SU-DHL-6 (cell line): Measurements from ENCODE around the gene TMEM271.
"Not testable (repeated sequence)": the region's sequence is repeated elsewhere in the genome, so short reads cannot be mapped to it uniquely, and the experiment has no call there.

Source experiments
- H2AFZ ChIP-seq: fragments of 200-600 bp; sonication (generic); 2 replicates; pipeline ENCODE4 v1.6.1; 2014; ENCODE audit warnings: low read depth, mild to moderate bottlenecking, moderate library complexity, mixed read lengths, antibody characterized with exemption, low read length; ENCODE audit not compliant: severe bottlenecking
- H3F3A ChIP-seq: fragments of 200-600 bp; shearing (Covaris generic); 2 replicates; pipeline ENCODE4 v1.6.0; 2016; ENCODE audit warnings: antibody characterized with exemption, mild to moderate bottlenecking; ENCODE audit not compliant: insufficient read depth
- H3K27ac ChIP-seq: fragments of 200-600 bp; sonication (generic); 2 replicates; pipeline ENCODE4 v1.5.1; 2016; ENCODE audit warnings: low read depth, mild to moderate bottlenecking, low read length, moderate library complexity, mixed read lengths
- H3K27me3 ChIP-seq: fragments of 200-600 bp; sonication (generic), shearing (Covaris generic); 2 replicates; pipeline ENCODE4 v1.6.0; 2014; ENCODE audit warnings: mild to moderate bottlenecking, low read length
- H3K36me3 ChIP-seq: fragments of 200-600 bp; sonication (generic); 2 replicates; pipeline ENCODE4 v1.6.1; 2014; ENCODE audit warnings: mild to moderate bottlenecking, low read length, mixed read lengths
- H3K4me2 ChIP-seq: fragments of 300-600, 200-600 bp; shearing (Covaris generic), sonication (generic); 2 replicates; pipeline ENCODE4 v1.6.0; 2014; ENCODE audit warnings: low read length, low read depth, mild to moderate bottlenecking; ENCODE audit not compliant: poor library complexity, severe bottlenecking
- H3K4me3 ChIP-seq: fragments of 200-600 bp; sonication (generic); 2 replicates; pipeline ENCODE4 v1.5.1; 2014; ENCODE audit warnings: antibody characterized with exemption, low read length, mild to moderate bottlenecking, mixed read lengths; ENCODE audit not compliant: insufficient read depth, poor library complexity, severe bottlenecking
- H3K79me2 ChIP-seq: fragments of 200-600 bp; sonication (generic); 2 replicates; pipeline ENCODE4 v1.6.1; 2014; ENCODE audit warnings: mild to moderate bottlenecking, low read length, moderate library complexity; ENCODE audit not compliant: insufficient read depth
- H3K9ac ChIP-seq: fragments of 200-600 bp; sonication (generic); 2 replicates; pipeline ENCODE4 v1.7.0; 2014; ENCODE audit warnings: mild to moderate bottlenecking, low read length
- H3K9me2 ChIP-seq: fragments of 200-600 bp; sonication (generic); replicated peaks from 2 replicates; pipeline ENCODE4 v1.6.1; 2014; ENCODE audit warnings: low read length; ENCODE audit not compliant: insufficient read depth
- H3K9me3 ChIP-seq: fragments of 200-600 bp; sonication (generic); 2 replicates; pipeline ENCODE4 v1.6.1; 2014; ENCODE audit warnings: low read length, mixed read lengths; ENCODE audit not compliant: insufficient read depth
- H4K20me1 ChIP-seq: fragments of 200-600 bp; sonication (generic); 2 replicates; pipeline ENCODE4 v1.6.1; 2014; ENCODE audit warnings: low read depth, mild to moderate bottlenecking, antibody characterized with exemption, low read length, moderate library complexity, mixed read lengths
- CTCF ChIP-seq: fragments of 200-600 bp; sonication (generic); IDR thresholded peaks from one replicate; pipeline ENCODE4 v1.5.1; 2017; ENCODE audit warnings: antibody characterized with exemption, mild to moderate bottlenecking, low read length, moderate library complexity; ENCODE audit not compliant: insufficient read depth, poor library complexity, severe bottlenecking
- EZH2phosphoT487 ChIP-seq: fragments of 200-600 bp; sonication (generic), shearing (Covaris generic); conservative IDR thresholded peaks from 2 replicates; pipeline ENCODE4 v1.6.1; 2018; ENCODE audit warnings: mild to moderate bottlenecking, antibody characterized with exemption, low read length, moderate library complexity, mixed read lengths

The TMEM271 gene

GRCh38 chr4:552019-552418 is 24.1 kb downstream of the TMEM271 start:
- no peaks in the 10 kb centered on the region for H3K27me3 ChIP-seq
- H3K9me3 ChIP-seq: no peaks in the 10 kb centered on the region; the same call in 1 of the 2 replicates
- H3K4me2 ChIP-seq: no peak overlapping the region

GRCh38 chr4:550268-550667 is 25.8 kb downstream of the TMEM271 start:
- not testable (repeated sequence) for H4K20me1 ChIP-seq, H3K9me2 ChIP-seq, H3F3A ChIP-seq, H3K9ac ChIP-seq, H3K79me2 ChIP-seq, H3K27me3 ChIP-seq, H3K9me3 ChIP-seq, H3K4me2 ChIP-seq, H2AFZ ChIP-seq, H3K4me3 ChIP-seq, H3K36me3 ChIP-seq, H3K27ac ChIP-seq

More at GRCh38 chr4:552019-552418, 24.1 kb downstream of the TMEM271 start:
- Histone ChIP-seq H2AFZ (no peak overlapping the region), H3K4me3 (no peak overlapping the region), H3F3A (no peaks in the 10 kb centered on the region), H4K20me1 (no peaks in the 10 kb centered on the region), H3K36me3 (no peaks in the 10 kb centered on the region), H3K9me2 (no peaks in the 10 kb centered on the region), H3K9ac (no peak overlapping the region), H3K79me2 (no peaks in the 10 kb centered on the region), H3K27ac (no peak overlapping the region)
- TF ChIP-seq EZH2phosphoT487 (no peak), CTCF (no peak)

- no peak for TF ChIP-seq CTCF
- TF ChIP-seq EZH2phosphoT487: no peak
- Histone ChIP-seq H3K9ac (no peak overlapping the region), H3K9me3 (no peaks in the 10 kb centered on the region; the same call in 1 of the 2 replicates), H3K27ac (no peak overlapping the region), H3K36me3 (no peaks in the 10 kb centered on the region), H3K4me3 (no peak overlapping the region), H2AFZ (no peak overlapping the region), H3K9me2 (no peaks in the 10 kb centered on the region), H4K20me1 (no peaks in the 10 kb centered on the region), H3K27me3 (no peaks in the 10 kb centered on the region), H3K79me2 (no peaks in the 10 kb centered on the region), H3F3A (no peaks in the 10 kb centered on the region), H3K4me2 (no peak overlapping the region)
Observed at GRCh38 chr4:548976-549375, 27.1 kb downstream of the TMEM271 start.

- no peak overlapping the region for H3K4me2 ChIP-seq
- no peaks in the 10 kb centered on the region for H3F3A ChIP-seq
- no peak for TF ChIP-seq CTCF
- TF ChIP-seq EZH2phosphoT487: no peak
- no peaks in the 10 kb centered on the region for H3K36me3 ChIP-seq
- H3K4me3 ChIP-seq: no peak overlapping the region
- H3K9me3 ChIP-seq: no peaks in the 10 kb centered on the region
- no peaks in the 10 kb centered on the region for H3K27me3 ChIP-seq
- no peaks in the 10 kb centered on the region for H3K9me2 ChIP-seq
- H3K27ac ChIP-seq: no peak overlapping the region
- H2AFZ ChIP-seq: no peak overlapping the region
- H4K20me1 ChIP-seq: no peaks in the 10 kb centered on the region
- no peak overlapping the region for H3K9ac ChIP-seq
- H3K79me2 ChIP-seq: no peaks in the 10 kb centered on the region
Observed at GRCh38 chr4:545612-546011, 30.5 kb downstream of the TMEM271 start.
